ENCODE results near the gene HOXC12.

DNA sequence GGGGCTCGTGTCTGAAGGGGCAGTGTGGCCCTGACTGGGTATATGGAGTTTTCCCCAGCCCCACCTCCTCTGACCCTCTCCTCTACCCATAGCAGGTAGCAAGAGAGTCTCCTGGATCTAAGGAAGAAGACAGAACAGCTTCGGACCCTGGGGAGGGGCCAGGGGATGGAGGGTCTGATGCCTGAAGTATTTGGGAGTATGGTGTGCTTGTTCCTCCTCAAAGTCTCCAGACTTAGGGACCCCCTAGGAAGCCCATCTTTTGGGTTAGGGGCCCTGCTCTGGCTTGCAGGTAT lies 53.5 kb downstream of the HOXC12 start:
- no peak for TF ChIP-seq PATZ1 (CRISPR knock-in tag; IDR thresholded peaks at IDR 0.05; ENCODE audit: borderline replicate concordance)
- no peak for TF ChIP-seq ZFP3 (CRISPR knock-in tag; IDR thresholded peaks at IDR 0.05)
- TF ChIP-seq ESRRG (CRISPR knock-in tag; IDR thresholded peaks at IDR 0.05), result no peak
- TF ChIP-seq ZC3H10 (CRISPR knock-in tag; IDR thresholded peaks at IDR 0.05), result no peak
- TF ChIP-seq PPARA (CRISPR knock-in tag; IDR thresholded peaks at IDR 0.05; ENCODE audit: borderline replicate concordance), result no peak
- TF ChIP-seq ZNF8 (CRISPR knock-in tag; IDR thresholded peaks at IDR 0.05), result no peak
- TF ChIP-seq CSDC2 (CRISPR knock-in tag; IDR thresholded peaks at IDR 0.05), result no peak
- TF ChIP-seq BACH2 (CRISPR knock-in tag; IDR thresholded peaks at IDR 0.05; ENCODE audit: borderline replicate concordance), result no peak
